ENCODE data around the gene SUPT20HL1.

GRCh38 chrX:24360272-24360671 lies at the start of gene SUPT20HL1:
- TF ChIP-seq, protein P1, sequence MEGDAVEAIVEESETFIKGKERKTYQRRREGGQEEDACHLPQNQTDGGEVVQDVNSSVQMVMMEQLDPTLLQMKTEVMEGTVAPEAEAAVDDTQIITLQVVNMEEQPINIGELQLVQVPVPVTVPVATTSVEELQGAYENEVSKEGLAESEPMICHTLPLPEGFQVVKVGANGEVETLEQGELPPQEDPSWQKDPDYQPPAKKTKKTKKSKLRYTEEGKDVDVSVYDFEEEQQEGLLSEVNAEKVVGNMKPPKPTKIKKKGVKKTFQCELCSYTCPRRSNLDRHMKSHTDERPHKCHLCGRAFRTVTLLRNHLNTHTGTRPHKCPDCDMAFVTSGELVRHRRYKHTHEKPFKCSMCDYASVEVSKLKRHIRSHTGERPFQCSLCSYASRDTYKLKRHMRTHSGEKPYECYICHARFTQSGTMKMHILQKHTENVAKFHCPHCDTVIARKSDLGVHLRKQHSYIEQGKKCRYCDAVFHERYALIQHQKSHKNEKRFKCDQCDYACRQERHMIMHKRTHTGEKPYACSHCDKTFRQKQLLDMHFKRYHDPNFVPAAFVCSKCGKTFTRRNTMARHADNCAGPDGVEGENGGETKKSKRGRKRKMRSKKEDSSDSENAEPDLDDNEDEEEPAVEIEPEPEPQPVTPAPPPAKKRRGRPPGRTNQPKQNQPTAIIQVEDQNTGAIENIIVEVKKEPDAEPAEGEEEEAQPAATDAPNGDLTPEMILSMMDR (conservative IDR thresholded peaks at IDR 0.05; ENCODE audit: low read depth in 2 of 2), result no peak
- TF ChIP-seq POLR2AphosphoS5 (IDR thresholded peaks at IDR 0.05; ENCODE audit: low read depth) (no peak), EZH2 (IDR thresholded peaks at IDR 0.05; ENCODE audit: low read depth, unreplicated experiment) (no peak), CREB1 (CRISPR knock-in tag; IDR thresholded peaks at IDR 0.05; ENCODE audit: low read depth) (no peak), EZH2phosphoT487 (IDR thresholded peaks at IDR 0.05; ENCODE audit: unreplicated experiment) (no peak), REST (IDR thresholded peaks at IDR 0.05; ENCODE audit: unreplicated experiment) (no peak), JUNB (IDR thresholded peaks at IDR 0.05; ENCODE audit: unreplicated experiment) (no peak)
- TF ChIP-seq, protein P2, sequence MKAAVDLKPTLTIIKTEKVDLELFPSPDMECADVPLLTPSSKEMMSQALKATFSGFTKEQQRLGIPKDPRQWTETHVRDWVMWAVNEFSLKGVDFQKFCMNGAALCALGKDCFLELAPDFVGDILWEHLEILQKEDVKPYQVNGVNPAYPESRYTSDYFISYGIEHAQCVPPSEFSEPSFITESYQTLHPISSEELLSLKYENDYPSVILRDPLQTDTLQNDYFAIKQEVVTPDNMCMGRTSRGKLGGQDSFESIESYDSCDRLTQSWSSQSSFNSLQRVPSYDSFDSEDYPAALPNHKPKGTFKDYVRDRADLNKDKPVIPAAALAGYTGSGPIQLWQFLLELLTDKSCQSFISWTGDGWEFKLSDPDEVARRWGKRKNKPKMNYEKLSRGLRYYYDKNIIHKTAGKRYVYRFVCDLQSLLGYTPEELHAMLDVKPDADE (IDR thresholded peaks at IDR 0.05), result no peak
- TF ChIP-seq, protein P3, sequence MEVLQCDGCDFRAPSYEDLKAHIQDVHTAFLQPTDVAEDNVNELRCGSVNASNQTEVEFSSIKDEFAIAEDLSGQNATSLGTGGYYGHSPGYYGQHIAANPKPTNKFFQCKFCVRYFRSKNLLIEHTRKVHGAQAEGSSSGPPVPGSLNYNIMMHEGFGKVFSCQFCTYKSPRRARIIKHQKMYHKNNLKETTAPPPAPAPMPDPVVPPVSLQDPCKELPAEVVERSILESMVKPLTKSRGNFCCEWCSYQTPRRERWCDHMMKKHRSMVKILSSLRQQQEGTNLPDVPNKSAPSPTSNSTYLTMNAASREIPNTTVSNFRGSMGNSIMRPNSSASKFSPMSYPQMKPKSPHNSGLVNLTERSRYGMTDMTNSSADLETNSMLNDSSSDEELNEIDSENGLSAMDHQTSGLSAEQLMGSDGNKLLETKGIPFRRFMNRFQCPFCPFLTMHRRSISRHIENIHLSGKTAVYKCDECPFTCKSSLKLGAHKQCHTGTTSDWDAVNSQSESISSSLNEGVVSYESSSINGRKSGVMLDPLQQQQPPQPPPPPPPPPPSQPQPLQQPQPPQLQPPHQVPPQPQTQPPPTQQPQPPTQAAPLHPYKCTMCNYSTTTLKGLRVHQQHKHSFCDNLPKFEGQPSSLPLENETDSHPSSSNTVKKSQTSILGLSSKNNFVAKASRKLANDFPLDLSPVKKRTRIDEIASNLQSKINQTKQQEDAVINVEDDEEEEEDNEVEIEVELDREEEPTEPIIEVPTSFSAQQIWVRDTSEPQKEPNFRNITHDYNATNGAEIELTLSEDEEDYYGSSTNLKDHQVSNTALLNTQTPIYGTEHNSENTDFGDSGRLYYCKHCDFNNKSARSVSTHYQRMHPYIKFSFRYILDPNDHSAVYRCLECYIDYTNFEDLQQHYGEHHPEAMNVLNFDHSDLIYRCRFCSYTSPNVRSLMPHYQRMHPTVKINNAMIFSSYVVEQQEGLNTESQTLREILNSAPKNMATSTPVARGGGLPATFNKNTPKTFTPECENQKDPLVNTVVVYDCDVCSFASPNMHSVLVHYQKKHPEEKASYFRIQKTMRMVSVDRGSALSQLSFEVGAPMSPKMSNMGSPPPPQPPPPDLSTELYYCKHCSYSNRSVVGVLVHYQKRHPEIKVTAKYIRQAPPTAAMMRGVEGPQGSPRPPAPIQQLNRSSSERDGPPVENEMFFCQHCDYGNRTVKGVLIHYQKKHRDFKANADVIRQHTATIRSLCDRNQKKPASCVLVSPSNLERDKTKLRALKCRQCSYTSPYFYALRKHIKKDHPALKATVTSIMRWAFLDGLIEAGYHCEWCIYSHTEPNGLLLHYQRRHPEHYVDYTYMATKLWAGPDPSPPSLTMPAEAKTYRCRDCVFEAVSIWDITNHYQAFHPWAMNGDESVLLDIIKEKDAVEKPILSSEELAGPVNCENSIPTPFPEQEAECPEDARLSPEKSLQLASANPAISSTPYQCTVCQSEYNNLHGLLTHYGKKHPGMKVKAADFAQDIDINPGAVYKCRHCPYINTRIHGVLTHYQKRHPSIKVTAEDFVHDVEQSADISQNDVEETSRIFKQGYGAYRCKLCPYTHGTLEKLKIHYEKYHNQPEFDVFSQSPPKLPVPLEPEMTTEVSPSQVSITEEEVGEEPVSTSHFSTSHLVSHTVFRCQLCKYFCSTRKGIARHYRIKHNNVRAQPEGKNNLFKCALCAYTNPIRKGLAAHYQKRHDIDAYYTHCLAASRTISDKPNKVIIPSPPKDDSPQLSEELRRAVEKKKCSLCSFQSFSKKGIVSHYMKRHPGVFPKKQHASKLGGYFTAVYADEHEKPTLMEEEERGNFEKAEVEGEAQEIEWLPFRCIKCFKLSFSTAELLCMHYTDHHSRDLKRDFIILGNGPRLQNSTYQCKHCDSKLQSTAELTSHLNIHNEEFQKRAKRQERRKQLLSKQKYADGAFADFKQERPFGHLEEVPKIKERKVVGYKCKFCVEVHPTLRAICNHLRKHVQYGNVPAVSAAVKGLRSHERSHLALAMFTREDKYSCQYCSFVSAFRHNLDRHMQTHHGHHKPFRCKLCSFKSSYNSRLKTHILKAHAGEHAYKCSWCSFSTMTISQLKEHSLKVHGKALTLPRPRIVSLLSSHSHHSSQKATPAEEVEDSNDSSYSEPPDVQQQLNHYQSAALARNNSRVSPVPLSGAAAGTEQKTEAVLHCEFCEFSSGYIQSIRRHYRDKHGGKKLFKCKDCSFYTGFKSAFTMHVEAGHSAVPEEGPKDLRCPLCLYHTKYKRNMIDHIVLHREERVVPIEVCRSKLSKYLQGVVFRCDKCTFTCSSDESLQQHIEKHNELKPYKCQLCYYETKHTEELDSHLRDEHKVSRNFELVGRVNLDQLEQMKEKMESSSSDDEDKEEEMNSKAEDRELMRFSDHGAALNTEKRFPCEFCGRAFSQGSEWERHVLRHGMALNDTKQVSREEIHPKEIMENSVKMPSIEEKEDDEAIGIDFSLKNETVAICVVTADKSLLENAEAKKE (CRISPR knock-in tag; IDR thresholded peaks at IDR 0.05), result no peak

Data from GM23338 (cell line).